ENCODE data around the gene DPEP2. TPM values are rescaled to one million over a fixed set of nuclear protein-coding genes. Genes with fewer than 3 reads are reported as not detected.
A peak's percentile ranks its signal among the peaks of the same experiment; 100 is the strongest.

Gene DPEP2
- total and polyA plus RNA-seq, 2 of the 13 experiments (the other 11 are each of a cell fraction or from before 2014, with no cell fraction given), result 0.18 TPM; not detected in 1

- TF ChIP-seq, protein P1, sequence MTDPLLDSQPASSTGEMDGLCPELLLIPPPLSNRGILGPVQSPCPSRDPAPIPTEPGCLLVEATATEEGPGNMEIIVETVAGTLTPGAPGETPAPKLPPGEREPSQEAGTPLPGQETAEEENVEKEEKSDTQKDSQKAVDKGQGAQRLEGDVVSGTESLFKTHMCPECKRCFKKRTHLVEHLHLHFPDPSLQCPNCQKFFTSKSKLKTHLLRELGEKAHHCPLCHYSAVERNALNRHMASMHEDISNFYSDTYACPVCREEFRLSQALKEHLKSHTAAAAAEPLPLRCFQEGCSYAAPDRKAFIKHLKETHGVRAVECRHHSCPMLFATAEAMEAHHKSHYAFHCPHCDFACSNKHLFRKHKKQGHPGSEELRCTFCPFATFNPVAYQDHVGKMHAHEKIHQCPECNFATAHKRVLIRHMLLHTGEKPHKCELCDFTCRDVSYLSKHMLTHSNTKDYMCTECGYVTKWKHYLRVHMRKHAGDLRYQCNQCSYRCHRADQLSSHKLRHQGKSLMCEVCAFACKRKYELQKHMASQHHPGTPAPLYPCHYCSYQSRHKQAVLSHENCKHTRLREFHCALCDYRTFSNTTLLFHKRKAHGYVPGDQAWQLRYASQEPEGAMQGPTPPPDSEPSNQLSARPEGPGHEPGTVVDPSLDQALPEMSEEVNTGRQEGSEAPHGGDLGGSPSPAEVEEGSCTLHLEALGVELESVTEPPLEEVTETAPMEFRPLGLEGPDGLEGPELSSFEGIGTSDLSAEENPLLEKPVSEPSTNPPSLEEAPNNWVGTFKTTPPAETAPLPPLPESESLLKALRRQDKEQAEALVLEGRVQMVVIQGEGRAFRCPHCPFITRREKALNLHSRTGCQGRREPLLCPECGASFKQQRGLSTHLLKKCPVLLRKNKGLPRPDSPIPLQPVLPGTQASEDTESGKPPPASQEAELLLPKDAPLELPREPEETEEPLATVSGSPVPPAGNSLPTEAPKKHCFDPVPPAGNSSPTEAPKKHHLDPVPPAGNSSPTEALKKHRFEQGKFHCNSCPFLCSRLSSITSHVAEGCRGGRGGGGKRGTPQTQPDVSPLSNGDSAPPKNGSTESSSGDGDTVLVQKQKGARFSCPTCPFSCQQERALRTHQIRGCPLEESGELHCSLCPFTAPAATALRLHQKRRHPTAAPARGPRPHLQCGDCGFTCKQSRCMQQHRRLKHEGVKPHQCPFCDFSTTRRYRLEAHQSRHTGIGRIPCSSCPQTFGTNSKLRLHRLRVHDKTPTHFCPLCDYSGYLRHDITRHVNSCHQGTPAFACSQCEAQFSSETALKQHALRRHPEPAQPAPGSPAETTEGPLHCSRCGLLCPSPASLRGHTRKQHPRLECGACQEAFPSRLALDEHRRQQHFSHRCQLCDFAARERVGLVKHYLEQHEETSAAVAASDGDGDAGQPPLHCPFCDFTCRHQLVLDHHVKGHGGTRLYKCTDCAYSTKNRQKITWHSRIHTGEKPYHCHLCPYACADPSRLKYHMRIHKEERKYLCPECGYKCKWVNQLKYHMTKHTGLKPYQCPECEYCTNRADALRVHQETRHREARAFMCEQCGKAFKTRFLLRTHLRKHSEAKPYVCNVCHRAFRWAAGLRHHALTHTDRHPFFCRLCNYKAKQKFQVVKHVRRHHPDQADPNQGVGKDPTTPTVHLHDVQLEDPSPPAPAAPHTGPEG (CRISPR knock-in tag; IDR thresholded peaks at IDR 0.05), result no peak; the same call in 1 of the 2 replicates
- peak; percentile 21; the same call in 1 of the 2 replicates for TF ChIP-seq ZIK1 (CRISPR knock-in tag; IDR thresholded peaks at IDR 0.05; ENCODE audit: borderline replicate concordance, low read depth)
- TF ChIP-seq ZNF546 (CRISPR knock-in tag; conservative IDR thresholded peaks at IDR 0.05), result no peak; the same call in 1 of the 2 replicates
- TF ChIP-seq RELA (CRISPR knock-in tag; IDR thresholded peaks at IDR 0.05), result no peak
- 0 out of 2 replicates have a peak, but pooled peaks have one; percentile 37 for TF ChIP-seq NFAT5 (CRISPR knock-in tag; IDR thresholded peaks at IDR 0.05)
- TF ChIP-seq, protein P2, sequence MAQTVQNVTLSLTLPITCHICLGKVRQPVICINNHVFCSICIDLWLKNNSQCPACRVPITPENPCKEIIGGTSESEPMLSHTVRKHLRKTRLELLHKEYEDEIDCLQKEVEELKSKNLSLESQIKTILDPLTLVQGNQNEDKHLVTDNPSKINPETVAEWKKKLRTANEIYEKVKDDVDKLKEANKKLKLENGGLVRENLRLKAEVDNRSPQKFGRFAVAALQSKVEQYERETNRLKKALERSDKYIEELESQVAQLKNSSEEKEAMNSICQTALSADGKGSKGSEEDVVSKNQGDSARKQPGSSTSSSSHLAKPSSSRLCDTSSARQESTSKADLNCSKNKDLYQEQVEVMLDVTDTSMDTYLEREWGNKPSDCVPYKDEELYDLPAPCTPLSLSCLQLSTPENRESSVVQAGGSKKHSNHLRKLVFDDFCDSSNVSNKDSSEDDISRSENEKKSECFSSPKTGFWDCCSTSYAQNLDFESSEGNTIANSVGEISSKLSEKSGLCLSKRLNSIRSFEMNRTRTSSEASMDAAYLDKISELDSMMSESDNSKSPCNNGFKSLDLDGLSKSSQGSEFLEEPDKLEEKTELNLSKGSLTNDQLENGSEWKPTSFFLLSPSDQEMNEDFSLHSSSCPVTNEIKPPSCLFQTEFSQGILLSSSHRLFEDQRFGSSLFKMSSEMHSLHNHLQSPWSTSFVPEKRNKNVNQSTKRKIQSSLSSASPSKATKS (CRISPR knock-in tag; IDR thresholded peaks at IDR 0.05), result 0 out of 2 replicates have a peak, but pooled peaks have one; percentile 28
- 0 out of 2 replicates have a peak, but pooled peaks have one; percentile 60 for TF ChIP-seq MXD4 (CRISPR knock-in tag; IDR thresholded peaks at IDR 0.05)
- no peak; the same call in 1 of the 2 replicates for TF ChIP-seq NR2F2 (IDR thresholded peaks at IDR 0.05; ENCODE audit: borderline replicate concordance, low read depth)
- TF ChIP-seq KLF13 (CRISPR knock-in tag; IDR thresholded peaks at IDR 0.05), result no peak
- TF ChIP-seq NPAS2 (CRISPR knock-in tag; IDR thresholded peaks at IDR 0.05; ENCODE audit: borderline replicate concordance), result no peak
- no peak for TF ChIP-seq ZNF615 (CRISPR knock-in tag; IDR thresholded peaks at IDR 0.05; ENCODE audit: borderline replicate concordance)
- TF ChIP-seq DR1 (CRISPR knock-in tag; IDR thresholded peaks at IDR 0.05), result peak; percentile 66
- TF ChIP-seq TBL1XR1 (IDR thresholded peaks at IDR 0.05; ENCODE audit: borderline replicate concordance, low read length, partially characterized antibody), result no peak
- no peak for TF ChIP-seq HES4 (CRISPR knock-in tag; IDR thresholded peaks at IDR 0.05; ENCODE audit: borderline replicate concordance)
- no peak for TF ChIP-seq ISX (CRISPR knock-in tag; conservative IDR thresholded peaks at IDR 0.05)
Measured at GRCh38 chr16:67968400-67969253, 30.7 kb downstream of the DPEP2 start, which contains the start of gene SLC12A4 (continued).

Measured in HepG2 (cell line).